Testis (tissue), 3 donors: ENCODE measurements around the gene METRNL. TPM values are rescaled to one million over a fixed set of nuclear protein-coding genes. Genes with fewer than 3 reads are reported as not detected.

ENCODE experiments used
- DNase-seq: peaks from one replicate; pipeline ENCODE4 v3.0.0-alpha.2; 2019
- H3K27ac ChIP-seq, 2 donors: fragments of 200-600 bp; sonication (generic); one replicate each; pipeline ENCODE4 v1.5.1; 2019
- H3K27me3 ChIP-seq: fragments of 200-600 bp; sonication (generic); one replicate; pipeline ENCODE4 v1.5.1; 2019
- H3K36me3 ChIP-seq: fragments of 200-600 bp; sonication (generic); one replicate; pipeline ENCODE4 v1.5.1; 2017; ENCODE audit warnings: low read depth; ENCODE audit errors: missing control alignments
- H3K4me1 ChIP-seq: fragments of 200-600 bp; sonication (generic); one replicate; pipeline ENCODE4 v1.5.1; 2019
- H3K4me3 ChIP-seq, 2 donors: fragments of 200-600 bp; sonication (generic); one replicate each; pipeline ENCODE4 v1.5.1; 2017 to 2019
- H3K9me3 ChIP-seq: fragments of 200-600 bp; sonication (generic); one replicate; pipeline ENCODE4 v1.5.1; 2017
- CTCF ChIP-seq, 3 experiments: fragments of 450-650 bp in 2 of 3; fragments of 200-600 bp in 1 of 3; sonication (generic) in 1 of 3; IDR thresholded peaks; one replicate each; pipeline ENCODE4 v1.5.1; 2016 to 2019; ENCODE audit warnings: antibody characterized with exemption in 3 of 3, mild to moderate bottlenecking in 2 of 3, moderate library complexity in 1 of 3
- POLR2A ChIP-seq: fragments of 450-650 bp; IDR thresholded peaks from one replicate; pipeline ENCODE4 v1.6.1; 2017; ENCODE audit warnings: antibody characterized with exemption, mild to moderate bottlenecking, moderate library complexity
- WGBS, 2 donors: methylation state at CpG; one replicate each; pipeline ENCODE4 v1.1.5; 2018; 5-methylcytosine and 5-hydroxymethylcytosine counted together
- intact Hi-C: fragments of 100-400 bp; cut with DNase I; formaldehyde crosslinking; loops from one replicate; pipeline ENCODE4 v1.15.1; 2023; ENCODE audit warnings: low total_unique reads
- polyA plus RNA-seq: library from polyadenylated mRNA; stranded (reverse); fragments of 350-450 nt; fragmentation: Illumina TruSeq; extraction: RNeasy Lipid Tissue Mini Kit (QIAGEN cat#74804); gene quantifications from one replicate; pipeline ENCODE4 v1.2.3, GENCODE V29; 2014; ENCODE audit warnings: low read depth, low replicate concordance; ENCODE audit not compliant: insufficient read depth
- total RNA-seq, 2 donors: library from RNA; depleted of rRNA; stranded (reverse); fragments of >200 nt; gene quantifications; one replicate each; pipeline ENCODE4 v1.2.3, GENCODE V29; 2016

METRNL gene
- total and polyA plus RNA-seq, 3 donors from 2014 or later: 54.6 to 86.1 (median 56.1) TPM

- DNase-seq: no peak
- Histone ChIP-seq H3K9me3 (no peaks in the 10 kb centered on the region), H3K36me3 (no peaks in the 10 kb centered on the region), H3K27ac (no peak overlapping the region), H3K4me1 (peaks cover 21% of the 10 kb centered on the region), H3K4me3 (no peak overlapping the region), H3K27me3 (no peaks in the 10 kb centered on the region)
- 92 to 96% methylated on average over 4 to 11 of the region's 11 CpGs for WGBS, 2 donors
- TF ChIP-seq POLR2A (no peak), CTCF (IDR thresholded peaks at IDR 0.05) (no peak)
- intact Hi-C loops: no loop called here
Measured at GRCh38 chr17:83113381-83113780, 34.0 kb downstream of the METRNL start.

- no peak for TF ChIP-seq POLR2A
- TF ChIP-seq CTCF (IDR thresholded peaks at IDR 0.05): no peak
- Histone ChIP-seq H3K27me3 (no peaks in the 10 kb centered on the region), H3K36me3 (no peaks in the 10 kb centered on the region), H3K4me1 (peaks cover 25% of the 10 kb centered on the region), H3K4me3 (no peak overlapping the region), H3K9me3 (no peaks in the 10 kb centered on the region), H3K27ac (no peak overlapping the region)
- intact Hi-C loops: no loop called here
- DNase-seq: no peak
- 92 to 94% methylated on average over 5 to 22 of the region's 22 CpGs for WGBS, 2 donors
Measured at GRCh38 chr17:83113792-83114191, 34.4 kb downstream of the METRNL start.

GRCh38 chr17:83114706-83115105 lies 35.3 kb downstream of the METRNL start:
- WGBS, 2 donors: 92 to 94% methylated on average over 15 of the region's 15 CpGs
- TF ChIP-seq CTCF (IDR thresholded peaks at IDR 0.05): no peak
- no peak for TF ChIP-seq POLR2A
- no peak for DNase-seq
- Histone ChIP-seq H3K27ac (no peak overlapping the region), H3K9me3 (no peaks in the 10 kb centered on the region), H3K27me3 (no peaks in the 10 kb centered on the region), H3K4me3 (no peak overlapping the region), H3K36me3 (no peaks in the 10 kb centered on the region), H3K4me1 (peaks cover 28% of the 10 kb centered on the region)
- intact Hi-C loops: no loop called here

GRCh38 chr17:83115202-83115651 lies 35.8 kb downstream of the METRNL start:
- H3K4me3 ChIP-seq: no peak overlapping the region
- no peaks in the 10 kb centered on the region for H3K36me3 ChIP-seq
- no peaks in the 10 kb centered on the region for H3K9me3 ChIP-seq
- intact Hi-C loops: no loop called here
- no peak for DNase-seq
- TF ChIP-seq CTCF (IDR thresholded peaks at IDR 0.05) (no peak), POLR2A (no peak)
- H3K4me1 ChIP-seq: peaks cover 23% of the 10 kb centered on the region
- H3K27me3 ChIP-seq: no peaks in the 10 kb centered on the region
- no peak overlapping the region for H3K27ac ChIP-seq
- 90 to 95% methylated on average over 9 to 19 of the region's 19 CpGs for WGBS, 2 donors

- 86 to 88% methylated on average over 11 to 18 of the region's 18 CpGs for WGBS, 2 donors
- intact Hi-C loops: no loop called here
- H3K36me3 ChIP-seq: no peaks in the 10 kb centered on the region
- peaks cover 17% of the 10 kb centered on the region for H3K4me1 ChIP-seq
- H3K27ac ChIP-seq: no peak overlapping the region
- no peak overlapping the region for H3K4me3 ChIP-seq
- no peaks in the 10 kb centered on the region for H3K9me3 ChIP-seq
- no peak for DNase-seq
- TF ChIP-seq CTCF (IDR thresholded peaks at IDR 0.05) (no peak), POLR2A (no peak)
- no peaks in the 10 kb centered on the region for H3K27me3 ChIP-seq
Measured at GRCh38 chr17:83115832-83116231, 36.4 kb downstream of the METRNL start.
